GM23338 (cell line): ENCODE results near the gene TIAM1. TPM values are rescaled to one million over a fixed set of nuclear protein-coding genes. Genes with fewer than 3 reads are reported as not detected.

Experiments used
- ATAC-seq: fragments of 200-7000 bp; cut with Tn5 transposase; 3 replicates; pipeline ENCODE4 v1.9.1; 2020
- DNase-seq: peaks from one replicate; pipeline ENCODE4 v3.0.0-alpha.2; 2015; ENCODE audit warnings: low spot score
- H2AFZ ChIP-seq: fragments of 200-600 bp; sonication (generic); 2 replicates; pipeline ENCODE4 v1.8.0; 2016; ENCODE audit warnings: antibody characterized with exemption, mild to moderate bottlenecking, moderate library complexity
- H3F3A ChIP-seq: fragments of 200-600 bp; sonication (generic); replicated peaks from 2 replicates; pipeline ENCODE4 v1.8.0; 2017; ENCODE audit warnings: antibody characterized with exemption, mixed run types, low read depth
- H3K27ac ChIP-seq: fragments of 200-600 bp; sonication (generic); 2 replicates; pipeline ENCODE4 v1.6.1; 2016; ENCODE audit warnings: low read depth
- H3K27me3 ChIP-seq: fragments of 200-600 bp; sonication (generic); 2 replicates; pipeline ENCODE4 v1.8.0; 2016; ENCODE audit warnings: mild to moderate bottlenecking, mixed run types, moderate library complexity; ENCODE audit not compliant: insufficient read depth
- H3K36me3 ChIP-seq: fragments of 200-600 bp; sonication (generic); 2 replicates; pipeline ENCODE4 v1.8.0; 2016; ENCODE audit warnings: mild to moderate bottlenecking; ENCODE audit not compliant: insufficient read depth
- H3K4me1 ChIP-seq: fragments of 200-600 bp; sonication (generic); 2 replicates; pipeline ENCODE4 v1.8.0; 2016; ENCODE audit warnings: mild to moderate bottlenecking, moderate library complexity; ENCODE audit not compliant: insufficient read depth
- H3K4me2 ChIP-seq: fragments of 200-600 bp; sonication (generic); 2 replicates; pipeline ENCODE4 v1.7.1; 2017; ENCODE audit warnings: mixed run types
- H3K4me3 ChIP-seq: fragments of 200-600 bp; sonication (generic); 2 replicates; pipeline ENCODE4 v1.6.1; 2016; ENCODE audit warnings: mixed run types
- H3K79me2 ChIP-seq: fragments of 200-600 bp; sonication (generic); replicated peaks from 2 replicates; pipeline ENCODE4 v1.8.0; 2017; ENCODE audit warnings: mild to moderate bottlenecking; ENCODE audit not compliant: insufficient read depth
- H3K9me2 ChIP-seq: fragments of 200-600 bp; sonication (generic); 2 replicates; pipeline ENCODE4 v1.8.0; 2017; ENCODE audit not compliant: insufficient read depth
- H4K20me1 ChIP-seq: fragments of 200-600 bp; sonication (generic); replicated peaks from 2 replicates; pipeline ENCODE4 v1.8.0; 2017; ENCODE audit warnings: mild to moderate bottlenecking; ENCODE audit not compliant: insufficient read depth
- H3K27ac Mint-ChIP-seq: 2 replicates; pipeline ENCODE4 v1.8.0; 2020; ENCODE audit warnings: inconsistent platforms, mild to moderate bottlenecking, moderate library complexity, mixed read lengths
- H3K27me3 Mint-ChIP-seq: 3 replicates; pipeline ENCODE4 v1.8.0; 2022; ENCODE audit warnings: low read depth, mild to moderate bottlenecking, moderate library complexity, mixed read lengths, inconsistent platforms; ENCODE audit not compliant: insufficient read depth, poor library complexity
- H3K36me3 Mint-ChIP-seq: 3 replicates; pipeline ENCODE4 v1.8.0; 2021; ENCODE audit warnings: low read depth, mild to moderate bottlenecking, inconsistent platforms, moderate library complexity, mixed read lengths
- H3K4me1 Mint-ChIP-seq: 3 replicates; pipeline ENCODE4 v1.8.0; 2020; ENCODE audit warnings: mild to moderate bottlenecking, inconsistent platforms, mixed read lengths
- H3K4me3 Mint-ChIP-seq: 3 replicates; pipeline ENCODE4 v1.8.0; 2021; ENCODE audit warnings: moderate library complexity, mild to moderate bottlenecking, inconsistent platforms, mixed read lengths
- H3K9me3 Mint-ChIP-seq: 3 replicates; pipeline ENCODE4 v1.8.0; 2020; ENCODE audit warnings: moderate library complexity, mild to moderate bottlenecking, inconsistent platforms, mixed read lengths
- CTCF ChIP-seq, 2 experiments: fragments of 200-600 bp in 1 of 2; sonication (generic) in 1 of 2; conservative IDR thresholded peaks; 2 replicates each; pipeline versions ENCODE4 v1.5.1 to v1.6.1; 2016 to 2017; ENCODE audit warnings: antibody characterized with exemption in 2 of 2, low read depth in 2 of 2, mild to moderate bottlenecking in 2 of 2, moderate library complexity in 1 of 2
- EZH2phosphoT487 ChIP-seq: fragments of 200-600 bp; sonication (generic); IDR thresholded peaks from one replicate; pipeline ENCODE4 v1.8.1; 2018; ENCODE audit warnings: antibody characterized with exemption; ENCODE audit not compliant: unreplicated experiment
- POLR2AphosphoS5 ChIP-seq: IDR thresholded peaks from 2 replicates; pipeline ENCODE4 v1.6.1; 2016; ENCODE audit warnings: antibody characterized with exemption, low read depth
- STAT1 ChIP-seq: IDR thresholded peaks from one replicate; pipeline ENCODE4 v1.6.1; 2016; ENCODE audit warnings: antibody characterized with exemption; ENCODE audit not compliant: unreplicated experiment
- ZNF114 ChIP-seq: fragments of 250-450 bp; sonication (Bioruptor Pico); IDR thresholded peaks from 2 replicates; pipeline ENCODE4 v1.5.0; 2020; ENCODE audit warnings: mild to moderate bottlenecking, moderate library complexity
- polyA plus RNA-seq: library from polyadenylated mRNA; unstranded; fragments of >200 nt; fragmentation: Nextera tagmentation; extraction: Ambion mirVana; gene quantifications from 2 replicates; pipeline ENCODE4 v1.2.1, GENCODE V29; 2016
- total RNA-seq: library from RNA; depleted of rRNA; stranded (reverse); fragments of >200 nt; shearing (Covaris generic); gene quantifications from 2 replicates; pipeline ENCODE4 v1.2.3, GENCODE V29; 2014
- TF ChIP-seq, protein P1 (sequence below): IDR thresholded peaks from 2 replicates; pipeline ENCODE4 v1.6.1; 2016; ENCODE audit warnings: antibody characterized with exemption
- TF ChIP-seq, protein P2 (sequence below): IDR thresholded peaks from one replicate; pipeline ENCODE4 v1.6.1; 2018; ENCODE audit warnings: antibody characterized with exemption; ENCODE audit not compliant: unreplicated experiment

TIAM1 gene
- total and polyA plus RNA-seq, 2 experiments from 2014 or later: 18.5 to 20.0 TPM

DNA sequence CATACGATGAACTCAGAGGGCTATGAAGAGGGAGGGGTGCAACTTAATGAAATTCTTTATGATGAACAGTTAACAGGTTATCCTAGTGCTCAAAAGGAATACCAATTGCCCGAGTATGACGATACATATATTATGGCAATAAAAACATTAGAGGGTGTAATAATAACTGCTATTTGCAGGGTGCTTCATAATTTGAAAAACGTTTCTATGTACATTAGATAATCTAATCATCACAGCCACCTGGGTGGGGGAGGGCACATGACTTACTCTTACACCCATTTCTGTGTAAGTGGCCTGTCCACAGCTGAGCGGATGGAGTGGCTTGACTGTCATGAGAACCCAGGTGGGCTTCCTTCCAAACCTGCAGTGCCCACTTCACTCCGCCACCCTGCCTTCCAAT lies 46.3 kb downstream of the TIAM1 start:
- no peak overlapping the region for H3K27ac Mint-ChIP-seq
- no peaks in the 10 kb centered on the region for H3K36me3 Mint-ChIP-seq
- H3K9me3 Mint-ChIP-seq: no peaks in the 10 kb centered on the region
- Histone ChIP-seq H3K9me2 (peaks cover 4% of the 10 kb centered on the region; the same call in 1 of the 2 replicates), H3K36me3 (no peaks in the 10 kb centered on the region), H3K4me1 (no peaks in the 10 kb centered on the region), H3K79me2 (no peaks in the 10 kb centered on the region; the same call in 1 of the 2 replicates), H3K27me3 (no peaks in the 10 kb centered on the region), H4K20me1 (no peaks in the 10 kb centered on the region), H3K4me3 (no peak overlapping the region), H3F3A (no peaks in the 10 kb centered on the region), H3K4me2 (no peak overlapping the region), H2AFZ (no peak overlapping the region), H3K27ac (no peak overlapping the region)
- no peak overlapping the region for H3K4me3 Mint-ChIP-seq
- no peak for ATAC-seq
- DNase-seq: no peak
- TF ChIP-seq ZNF114 (CRISPR knock-in tag) (no peak), STAT1 (no peak)
- TF ChIP-seq, protein P1, sequence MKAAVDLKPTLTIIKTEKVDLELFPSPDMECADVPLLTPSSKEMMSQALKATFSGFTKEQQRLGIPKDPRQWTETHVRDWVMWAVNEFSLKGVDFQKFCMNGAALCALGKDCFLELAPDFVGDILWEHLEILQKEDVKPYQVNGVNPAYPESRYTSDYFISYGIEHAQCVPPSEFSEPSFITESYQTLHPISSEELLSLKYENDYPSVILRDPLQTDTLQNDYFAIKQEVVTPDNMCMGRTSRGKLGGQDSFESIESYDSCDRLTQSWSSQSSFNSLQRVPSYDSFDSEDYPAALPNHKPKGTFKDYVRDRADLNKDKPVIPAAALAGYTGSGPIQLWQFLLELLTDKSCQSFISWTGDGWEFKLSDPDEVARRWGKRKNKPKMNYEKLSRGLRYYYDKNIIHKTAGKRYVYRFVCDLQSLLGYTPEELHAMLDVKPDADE: no peak
- TF ChIP-seq, protein P2, sequence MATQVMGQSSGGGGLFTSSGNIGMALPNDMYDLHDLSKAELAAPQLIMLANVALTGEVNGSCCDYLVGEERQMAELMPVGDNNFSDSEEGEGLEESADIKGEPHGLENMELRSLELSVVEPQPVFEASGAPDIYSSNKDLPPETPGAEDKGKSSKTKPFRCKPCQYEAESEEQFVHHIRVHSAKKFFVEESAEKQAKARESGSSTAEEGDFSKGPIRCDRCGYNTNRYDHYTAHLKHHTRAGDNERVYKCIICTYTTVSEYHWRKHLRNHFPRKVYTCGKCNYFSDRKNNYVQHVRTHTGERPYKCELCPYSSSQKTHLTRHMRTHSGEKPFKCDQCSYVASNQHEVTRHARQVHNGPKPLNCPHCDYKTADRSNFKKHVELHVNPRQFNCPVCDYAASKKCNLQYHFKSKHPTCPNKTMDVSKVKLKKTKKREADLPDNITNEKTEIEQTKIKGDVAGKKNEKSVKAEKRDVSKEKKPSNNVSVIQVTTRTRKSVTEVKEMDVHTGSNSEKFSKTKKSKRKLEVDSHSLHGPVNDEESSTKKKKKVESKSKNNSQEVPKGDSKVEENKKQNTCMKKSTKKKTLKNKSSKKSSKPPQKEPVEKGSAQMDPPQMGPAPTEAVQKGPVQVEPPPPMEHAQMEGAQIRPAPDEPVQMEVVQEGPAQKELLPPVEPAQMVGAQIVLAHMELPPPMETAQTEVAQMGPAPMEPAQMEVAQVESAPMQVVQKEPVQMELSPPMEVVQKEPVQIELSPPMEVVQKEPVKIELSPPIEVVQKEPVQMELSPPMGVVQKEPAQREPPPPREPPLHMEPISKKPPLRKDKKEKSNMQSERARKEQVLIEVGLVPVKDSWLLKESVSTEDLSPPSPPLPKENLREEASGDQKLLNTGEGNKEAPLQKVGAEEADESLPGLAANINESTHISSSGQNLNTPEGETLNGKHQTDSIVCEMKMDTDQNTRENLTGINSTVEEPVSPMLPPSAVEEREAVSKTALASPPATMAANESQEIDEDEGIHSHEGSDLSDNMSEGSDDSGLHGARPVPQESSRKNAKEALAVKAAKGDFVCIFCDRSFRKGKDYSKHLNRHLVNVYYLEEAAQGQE: no peak
- H3K4me1 Mint-ChIP-seq: no peaks in the 10 kb centered on the region
- peaks cover 2% of the 10 kb centered on the region for H3K27me3 Mint-ChIP-seq

DNA sequence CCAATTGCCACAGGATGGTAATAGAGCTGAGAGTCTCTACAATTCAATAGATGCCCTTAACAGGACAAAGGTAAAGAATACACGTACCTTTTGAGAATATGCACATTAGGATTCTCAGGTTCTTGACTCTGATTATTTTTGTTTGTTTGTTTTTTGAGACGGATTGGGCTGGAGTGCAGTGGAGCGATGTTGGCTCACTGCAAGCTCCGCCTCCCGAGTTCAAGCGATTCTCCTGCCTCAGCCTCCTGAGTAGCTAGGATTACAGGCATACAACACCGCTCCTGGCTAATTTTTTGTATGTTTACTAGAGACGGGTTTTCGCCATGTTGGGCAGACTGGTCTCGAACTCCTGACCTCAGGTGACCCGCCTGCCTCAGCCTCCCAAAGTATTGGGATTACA lies 48.4 kb downstream of the TIAM1 start:
- H3K4me1 ChIP-seq: peaks cover 3% of the 10 kb centered on the region; the same call in 1 of the 2 replicates
- H3F3A ChIP-seq: no peaks in the 10 kb centered on the region
- Mint-ChIP-seq H3K27ac (no peak overlapping the region), H3K4me1 (peaks cover 6% of the 10 kb centered on the region; the same call in 2 of the 3 replicates), H3K4me3 (no peak overlapping the region), H3K27me3 (peaks cover 9% of the 10 kb centered on the region), H3K36me3 (no peaks in the 10 kb centered on the region), H3K9me3 (no peaks in the 10 kb centered on the region)
- peaks cover 4% of the 10 kb centered on the region; the same call in 1 of the 2 replicates for H3K9me2 ChIP-seq
- no peak for ATAC-seq
- H2AFZ ChIP-seq: no peak overlapping the region
- H3K27ac ChIP-seq: no peak overlapping the region
- no peaks in the 10 kb centered on the region for H3K27me3 ChIP-seq
- H3K79me2 ChIP-seq: no peaks in the 10 kb centered on the region; the same call in 1 of the 2 replicates
- no peak overlapping the region for H3K4me3 ChIP-seq
- no peak overlapping the region for H3K4me2 ChIP-seq
- no peak for DNase-seq
- no peaks in the 10 kb centered on the region for H4K20me1 ChIP-seq
- H3K36me3 ChIP-seq: no peaks in the 10 kb centered on the region
- TF ChIP-seq CTCF (conservative IDR thresholded peaks at IDR 0.05; ENCODE audit: low read depth in 2 of 2): no peak
- TF ChIP-seq POLR2AphosphoS5: no peak
- TF ChIP-seq EZH2phosphoT487: no peak
